Measurements from ENCODE around the gene SUMO4. TPM values are rescaled to one million over a fixed set of nuclear protein-coding genes. Genes with fewer than 3 reads are reported as not detected.
A peak's percentile ranks its signal among the peaks of the same experiment; 100 is the strongest.

The SUMO4 gene
- total RNA-seq, 1 experiment from 2014 or later = 2.4 TPM

- Mint-ChIP-seq H3K27me3 (ENCODE audit: insufficient read depth, unreplicated experiment) (no peaks in the 10 kb centered on the region), H3K9me3 (ENCODE audit: unreplicated experiment) (no peaks in the 10 kb centered on the region), H3K4me3 (ENCODE audit: unreplicated experiment) (no peak overlapping the region), H3K4me1 (ENCODE audit: low read depth, unreplicated experiment) (peaks cover 9% of the 10 kb centered on the region), H3K27ac (ENCODE audit: unreplicated experiment) (no peak overlapping the region), H3K36me3 (ENCODE audit: insufficient read depth, unreplicated experiment) (peaks cover 48% of the 10 kb centered on the region)
- Histone ChIP-seq H3K36me3 (ENCODE audit: control insufficient read depth, insufficient read depth, low read length) (peaks cover 3% of the 10 kb centered on the region), H3K4me3 (ENCODE audit: low read depth, low read length) (no peak overlapping the region), H3K4me1 (no peaks in the 10 kb centered on the region), H3K27me3 (replicated peaks; ENCODE audit: control insufficient read depth, insufficient read depth, low read length) (no peaks in the 10 kb centered on the region), H3K9me3 (no peaks in the 10 kb centered on the region)
- ChIA-PET POLR2A (no interaction called here), CTCF (no interaction called here)
- BruUV-seq (replicated peaks) = no TSS peak
- TF ChIP-seq CTCF (IDR thresholded peaks at IDR 0.05; ENCODE audit: insufficient read depth in 1 of 2, low read depth in 1 of 2, low read length in 1 of 2, severe bottlenecking in 1 of 2, unreplicated experiment in 1 of 2) = no peak
- intact Hi-C loops (cut with micrococcal nuclease; ENCODE audit: unreplicated experiment) = no loop called here
- no peak for DNase-seq
Measured at GRCh38 chr6:149379977-149380376, 20.1 kb upstream of the SUMO4 start.

GRCh38 chr6:149380523-149380922 is 19.5 kb upstream of the SUMO4 start:
- no peaks in the 10 kb centered on the region for H3K27me3 ChIP-seq (replicated peaks; ENCODE audit: control insufficient read depth, insufficient read depth, low read length)
- no peak for TF ChIP-seq CTCF (IDR thresholded peaks at IDR 0.05; ENCODE audit: insufficient read depth in 1 of 2, low read depth in 1 of 2, low read length in 1 of 2, severe bottlenecking in 1 of 2, unreplicated experiment in 1 of 2)
- intact Hi-C loops (cut with micrococcal nuclease; ENCODE audit: unreplicated experiment) = no loop called here
- Mint-ChIP-seq H3K4me1 (ENCODE audit: low read depth, unreplicated experiment) (peaks cover 9% of the 10 kb centered on the region), H3K36me3 (ENCODE audit: insufficient read depth, unreplicated experiment) (peaks cover 48% of the 10 kb centered on the region), H3K4me3 (ENCODE audit: unreplicated experiment) (no peak overlapping the region), H3K27me3 (ENCODE audit: insufficient read depth, unreplicated experiment) (no peaks in the 10 kb centered on the region), H3K27ac (ENCODE audit: unreplicated experiment) (no peak overlapping the region), H3K9me3 (ENCODE audit: unreplicated experiment) (no peaks in the 10 kb centered on the region)
- peaks cover 3% of the 10 kb centered on the region for H3K36me3 ChIP-seq (ENCODE audit: control insufficient read depth, insufficient read depth, low read length)
- no TSS peak for BruUV-seq (replicated peaks)
- H3K9me3 ChIP-seq = no peaks in the 10 kb centered on the region
- POLR2A ChIA-PET = no interaction called here
- H3K4me1 ChIP-seq = no peaks in the 10 kb centered on the region
- no peak overlapping the region for H3K4me3 ChIP-seq (ENCODE audit: low read depth, low read length)
- DNase-seq = no peak
- CTCF ChIA-PET = no interaction called here

GRCh38 chr6:149383371-149383770 is 16.7 kb upstream of the SUMO4 start:
- ChIA-PET CTCF (interaction anchor here (0.6 kb wide), 1 partner anchor 797 kb away, joined by 3 read pairs; no protein-coding TSS in a partner anchor), POLR2A (no interaction called here)
- H3K4me3 Mint-ChIP-seq (ENCODE audit: unreplicated experiment) = no peak overlapping the region
- DNase-seq = no peak
- no peaks in the 10 kb centered on the region for H3K4me1 ChIP-seq
- H3K27ac Mint-ChIP-seq (ENCODE audit: unreplicated experiment) = peak overlapping the region; percentile 20
- no peak for TF ChIP-seq CTCF (IDR thresholded peaks at IDR 0.05; ENCODE audit: insufficient read depth in 1 of 2, low read depth in 1 of 2, low read length in 1 of 2, severe bottlenecking in 1 of 2, unreplicated experiment in 1 of 2)
- no peaks in the 10 kb centered on the region for H3K9me3 Mint-ChIP-seq (ENCODE audit: unreplicated experiment)
- BruUV-seq (replicated peaks) = no TSS peak
- peaks cover 57% of the 10 kb centered on the region for H3K36me3 Mint-ChIP-seq (ENCODE audit: insufficient read depth, unreplicated experiment)
- no peaks in the 10 kb centered on the region for H3K9me3 ChIP-seq
- H3K36me3 ChIP-seq (ENCODE audit: control insufficient read depth, insufficient read depth, low read length) = peaks cover 3% of the 10 kb centered on the region
- no peaks in the 10 kb centered on the region for H3K27me3 ChIP-seq (replicated peaks; ENCODE audit: control insufficient read depth, insufficient read depth, low read length)
- no peak overlapping the region for H3K4me3 ChIP-seq (ENCODE audit: low read depth, low read length)
- no peaks in the 10 kb centered on the region for H3K4me1 Mint-ChIP-seq (ENCODE audit: low read depth, unreplicated experiment)
- H3K27me3 Mint-ChIP-seq (ENCODE audit: insufficient read depth, unreplicated experiment) = no peaks in the 10 kb centered on the region
- intact Hi-C loops (cut with micrococcal nuclease; ENCODE audit: unreplicated experiment) = no loop called here

All from Caco-2 (cell line).